ENCODE measurements around the gene SCAMP2. TPM values are rescaled to one million over a fixed set of nuclear protein-coding genes. Genes with fewer than 3 reads are reported as not detected.

The SCAMP2 gene
- total and polyA plus RNA-seq, 2 experiments from 2014 or later, result 34.7 to 51.3 TPM

DNA sequence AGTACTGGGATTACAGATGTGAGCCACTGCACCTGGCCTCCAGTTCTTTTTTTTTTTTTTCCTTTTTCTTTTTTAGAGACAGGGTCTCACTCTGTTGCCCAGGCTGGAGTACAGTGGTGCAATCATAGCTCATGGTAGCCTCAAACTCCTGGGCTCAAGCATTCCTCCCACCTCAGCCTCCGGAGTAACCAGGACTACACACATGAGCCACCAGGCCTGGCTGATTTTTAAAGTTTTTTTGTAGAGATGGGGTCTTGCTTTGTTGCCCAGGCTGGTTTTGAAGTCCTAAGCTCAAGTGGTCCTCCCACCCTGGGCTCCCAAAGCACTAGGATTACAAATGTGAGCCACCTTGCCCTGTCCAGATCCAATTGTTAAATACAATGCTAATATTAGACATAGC, 16.6 kb downstream of the SCAMP2 start:
- no peaks in the 10 kb centered on the region; the same call in 2 of the 3 replicates for H3K4me1 Mint-ChIP-seq
- TF ChIP-seq, protein P1, sequence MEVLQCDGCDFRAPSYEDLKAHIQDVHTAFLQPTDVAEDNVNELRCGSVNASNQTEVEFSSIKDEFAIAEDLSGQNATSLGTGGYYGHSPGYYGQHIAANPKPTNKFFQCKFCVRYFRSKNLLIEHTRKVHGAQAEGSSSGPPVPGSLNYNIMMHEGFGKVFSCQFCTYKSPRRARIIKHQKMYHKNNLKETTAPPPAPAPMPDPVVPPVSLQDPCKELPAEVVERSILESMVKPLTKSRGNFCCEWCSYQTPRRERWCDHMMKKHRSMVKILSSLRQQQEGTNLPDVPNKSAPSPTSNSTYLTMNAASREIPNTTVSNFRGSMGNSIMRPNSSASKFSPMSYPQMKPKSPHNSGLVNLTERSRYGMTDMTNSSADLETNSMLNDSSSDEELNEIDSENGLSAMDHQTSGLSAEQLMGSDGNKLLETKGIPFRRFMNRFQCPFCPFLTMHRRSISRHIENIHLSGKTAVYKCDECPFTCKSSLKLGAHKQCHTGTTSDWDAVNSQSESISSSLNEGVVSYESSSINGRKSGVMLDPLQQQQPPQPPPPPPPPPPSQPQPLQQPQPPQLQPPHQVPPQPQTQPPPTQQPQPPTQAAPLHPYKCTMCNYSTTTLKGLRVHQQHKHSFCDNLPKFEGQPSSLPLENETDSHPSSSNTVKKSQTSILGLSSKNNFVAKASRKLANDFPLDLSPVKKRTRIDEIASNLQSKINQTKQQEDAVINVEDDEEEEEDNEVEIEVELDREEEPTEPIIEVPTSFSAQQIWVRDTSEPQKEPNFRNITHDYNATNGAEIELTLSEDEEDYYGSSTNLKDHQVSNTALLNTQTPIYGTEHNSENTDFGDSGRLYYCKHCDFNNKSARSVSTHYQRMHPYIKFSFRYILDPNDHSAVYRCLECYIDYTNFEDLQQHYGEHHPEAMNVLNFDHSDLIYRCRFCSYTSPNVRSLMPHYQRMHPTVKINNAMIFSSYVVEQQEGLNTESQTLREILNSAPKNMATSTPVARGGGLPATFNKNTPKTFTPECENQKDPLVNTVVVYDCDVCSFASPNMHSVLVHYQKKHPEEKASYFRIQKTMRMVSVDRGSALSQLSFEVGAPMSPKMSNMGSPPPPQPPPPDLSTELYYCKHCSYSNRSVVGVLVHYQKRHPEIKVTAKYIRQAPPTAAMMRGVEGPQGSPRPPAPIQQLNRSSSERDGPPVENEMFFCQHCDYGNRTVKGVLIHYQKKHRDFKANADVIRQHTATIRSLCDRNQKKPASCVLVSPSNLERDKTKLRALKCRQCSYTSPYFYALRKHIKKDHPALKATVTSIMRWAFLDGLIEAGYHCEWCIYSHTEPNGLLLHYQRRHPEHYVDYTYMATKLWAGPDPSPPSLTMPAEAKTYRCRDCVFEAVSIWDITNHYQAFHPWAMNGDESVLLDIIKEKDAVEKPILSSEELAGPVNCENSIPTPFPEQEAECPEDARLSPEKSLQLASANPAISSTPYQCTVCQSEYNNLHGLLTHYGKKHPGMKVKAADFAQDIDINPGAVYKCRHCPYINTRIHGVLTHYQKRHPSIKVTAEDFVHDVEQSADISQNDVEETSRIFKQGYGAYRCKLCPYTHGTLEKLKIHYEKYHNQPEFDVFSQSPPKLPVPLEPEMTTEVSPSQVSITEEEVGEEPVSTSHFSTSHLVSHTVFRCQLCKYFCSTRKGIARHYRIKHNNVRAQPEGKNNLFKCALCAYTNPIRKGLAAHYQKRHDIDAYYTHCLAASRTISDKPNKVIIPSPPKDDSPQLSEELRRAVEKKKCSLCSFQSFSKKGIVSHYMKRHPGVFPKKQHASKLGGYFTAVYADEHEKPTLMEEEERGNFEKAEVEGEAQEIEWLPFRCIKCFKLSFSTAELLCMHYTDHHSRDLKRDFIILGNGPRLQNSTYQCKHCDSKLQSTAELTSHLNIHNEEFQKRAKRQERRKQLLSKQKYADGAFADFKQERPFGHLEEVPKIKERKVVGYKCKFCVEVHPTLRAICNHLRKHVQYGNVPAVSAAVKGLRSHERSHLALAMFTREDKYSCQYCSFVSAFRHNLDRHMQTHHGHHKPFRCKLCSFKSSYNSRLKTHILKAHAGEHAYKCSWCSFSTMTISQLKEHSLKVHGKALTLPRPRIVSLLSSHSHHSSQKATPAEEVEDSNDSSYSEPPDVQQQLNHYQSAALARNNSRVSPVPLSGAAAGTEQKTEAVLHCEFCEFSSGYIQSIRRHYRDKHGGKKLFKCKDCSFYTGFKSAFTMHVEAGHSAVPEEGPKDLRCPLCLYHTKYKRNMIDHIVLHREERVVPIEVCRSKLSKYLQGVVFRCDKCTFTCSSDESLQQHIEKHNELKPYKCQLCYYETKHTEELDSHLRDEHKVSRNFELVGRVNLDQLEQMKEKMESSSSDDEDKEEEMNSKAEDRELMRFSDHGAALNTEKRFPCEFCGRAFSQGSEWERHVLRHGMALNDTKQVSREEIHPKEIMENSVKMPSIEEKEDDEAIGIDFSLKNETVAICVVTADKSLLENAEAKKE (CRISPR knock-in tag; IDR thresholded peaks at IDR 0.05), result no peak
- TF ChIP-seq ZNF331 (CRISPR knock-in tag; IDR thresholded peaks at IDR 0.05; ENCODE audit: low read depth), result no peak
- TF ChIP-seq, protein P2, sequence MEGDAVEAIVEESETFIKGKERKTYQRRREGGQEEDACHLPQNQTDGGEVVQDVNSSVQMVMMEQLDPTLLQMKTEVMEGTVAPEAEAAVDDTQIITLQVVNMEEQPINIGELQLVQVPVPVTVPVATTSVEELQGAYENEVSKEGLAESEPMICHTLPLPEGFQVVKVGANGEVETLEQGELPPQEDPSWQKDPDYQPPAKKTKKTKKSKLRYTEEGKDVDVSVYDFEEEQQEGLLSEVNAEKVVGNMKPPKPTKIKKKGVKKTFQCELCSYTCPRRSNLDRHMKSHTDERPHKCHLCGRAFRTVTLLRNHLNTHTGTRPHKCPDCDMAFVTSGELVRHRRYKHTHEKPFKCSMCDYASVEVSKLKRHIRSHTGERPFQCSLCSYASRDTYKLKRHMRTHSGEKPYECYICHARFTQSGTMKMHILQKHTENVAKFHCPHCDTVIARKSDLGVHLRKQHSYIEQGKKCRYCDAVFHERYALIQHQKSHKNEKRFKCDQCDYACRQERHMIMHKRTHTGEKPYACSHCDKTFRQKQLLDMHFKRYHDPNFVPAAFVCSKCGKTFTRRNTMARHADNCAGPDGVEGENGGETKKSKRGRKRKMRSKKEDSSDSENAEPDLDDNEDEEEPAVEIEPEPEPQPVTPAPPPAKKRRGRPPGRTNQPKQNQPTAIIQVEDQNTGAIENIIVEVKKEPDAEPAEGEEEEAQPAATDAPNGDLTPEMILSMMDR (conservative IDR thresholded peaks at IDR 0.05; ENCODE audit: low read depth in 2 of 2), result no peak
- no peak for TF ChIP-seq NANOG (IDR thresholded peaks at IDR 0.05; ENCODE audit: borderline replicate concordance)
- no peak for TF ChIP-seq EZH2phosphoT487 (IDR thresholded peaks at IDR 0.05; ENCODE audit: unreplicated experiment)
- TF ChIP-seq, protein P3, sequence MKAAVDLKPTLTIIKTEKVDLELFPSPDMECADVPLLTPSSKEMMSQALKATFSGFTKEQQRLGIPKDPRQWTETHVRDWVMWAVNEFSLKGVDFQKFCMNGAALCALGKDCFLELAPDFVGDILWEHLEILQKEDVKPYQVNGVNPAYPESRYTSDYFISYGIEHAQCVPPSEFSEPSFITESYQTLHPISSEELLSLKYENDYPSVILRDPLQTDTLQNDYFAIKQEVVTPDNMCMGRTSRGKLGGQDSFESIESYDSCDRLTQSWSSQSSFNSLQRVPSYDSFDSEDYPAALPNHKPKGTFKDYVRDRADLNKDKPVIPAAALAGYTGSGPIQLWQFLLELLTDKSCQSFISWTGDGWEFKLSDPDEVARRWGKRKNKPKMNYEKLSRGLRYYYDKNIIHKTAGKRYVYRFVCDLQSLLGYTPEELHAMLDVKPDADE (IDR thresholded peaks at IDR 0.05), result no peak
- no peak for TF ChIP-seq POLR2AphosphoS5 (IDR thresholded peaks at IDR 0.05; ENCODE audit: low read depth)
- no peak for TF ChIP-seq JUNB (IDR thresholded peaks at IDR 0.05; ENCODE audit: unreplicated experiment)
- TF ChIP-seq STAT1 (IDR thresholded peaks at IDR 0.05; ENCODE audit: unreplicated experiment), result no peak
- peaks cover 5% of the 10 kb centered on the region for H3K27me3 Mint-ChIP-seq (ENCODE audit: insufficient read depth, low read depth, poor library complexity)
- no peaks in the 10 kb centered on the region for H3K9me2 ChIP-seq (ENCODE audit: insufficient read depth)
- H4K20me1 ChIP-seq (replicated peaks; ENCODE audit: insufficient read depth), result 0 out of 2 replicates have a peak, but pooled peaks cover 4% of the 10 kb centered on the region
- H3K27ac Mint-ChIP-seq, result no peak overlapping the region
- no peak overlapping the region for H3K4me2 ChIP-seq
- H3K4me3 ChIP-seq, result no peak overlapping the region
- no peak for DNase-seq (ENCODE audit: low spot score)
- H3K4me3 Mint-ChIP-seq, result no peak overlapping the region
- no peak overlapping the region for H2AFZ ChIP-seq
- peaks cover 7% of the 10 kb centered on the region; the same call in 2 of the 3 replicates for H3K36me3 Mint-ChIP-seq (ENCODE audit: low read depth)
- H3F3A ChIP-seq (replicated peaks; ENCODE audit: low read depth), result no peaks in the 10 kb centered on the region
- no peaks in the 10 kb centered on the region for H3K36me3 ChIP-seq (ENCODE audit: insufficient read depth)
- H3K9me3 Mint-ChIP-seq, result no peaks in the 10 kb centered on the region
- no peaks in the 10 kb centered on the region for H3K4me1 ChIP-seq (ENCODE audit: insufficient read depth)
- H3K27me3 ChIP-seq (ENCODE audit: insufficient read depth), result no peaks in the 10 kb centered on the region
- peaks cover 17% of the 10 kb centered on the region; the same call in 1 of the 2 replicates for H3K79me2 ChIP-seq (replicated peaks; ENCODE audit: insufficient read depth)
- ATAC-seq, result no peak
- no peak overlapping the region for H3K27ac ChIP-seq (ENCODE audit: low read depth)

Measured in GM23338 (cell line).